MM.1S (cell line): ENCODE data around the gene AP1G2.

ENCODE experiments used
- DNase-seq: peaks from one replicate; pipeline ENCODE4 v3.0.0-alpha.2; 2015
- H2AFZ ChIP-seq: fragments of 300-600 bp; sonication (generic); 2 replicates; pipeline ENCODE4 v1.6.0; 2016; ENCODE audit warnings: antibody characterized with exemption, low read length
- H3F3A ChIP-seq: fragments of 300-600 bp; sonication (generic); 2 replicates; pipeline ENCODE4 v1.6.1; 2016; ENCODE audit warnings: mild to moderate bottlenecking, antibody characterized with exemption, low read length, moderate library complexity, mixed read lengths; ENCODE audit not compliant: insufficient read depth
- H3K27ac ChIP-seq: fragments of 300-600 bp; sonication (generic); 2 replicates; pipeline ENCODE4 v1.5.1; 2016; ENCODE audit warnings: mild to moderate bottlenecking, low read length
- H3K27me3 ChIP-seq: fragments of 300-600 bp; sonication (generic); replicated peaks from 2 replicates; pipeline ENCODE4 v1.6.0; 2016; ENCODE audit warnings: low read length; ENCODE audit not compliant: insufficient read depth
- H3K36me3 ChIP-seq: fragments of 300-600 bp; sonication (generic); replicated peaks from 2 replicates; pipeline ENCODE4 v1.6.1; 2016; ENCODE audit warnings: mild to moderate bottlenecking, low read length, mixed read lengths; ENCODE audit not compliant: insufficient read depth
- H3K4me1 ChIP-seq: fragments of 300-600 bp; sonication (generic); 2 replicates; pipeline ENCODE4 v1.6.1; 2016; ENCODE audit warnings: low read length, mixed read lengths
- H3K4me2 ChIP-seq: fragments of 300-600 bp; sonication (generic); 2 replicates; pipeline ENCODE4 v1.6.0; 2016; ENCODE audit warnings: low read depth, low read length
- H3K4me3 ChIP-seq: fragments of 300-600 bp; sonication (generic); 2 replicates; pipeline ENCODE4 v1.5.1; 2016; ENCODE audit warnings: low read length, mixed read lengths
- H3K79me2 ChIP-seq: fragments of 300-600 bp; sonication (generic); 2 replicates; pipeline ENCODE4 v1.6.1; 2016; ENCODE audit warnings: mixed run types, low read length, mixed read lengths
- H3K9ac ChIP-seq: fragments of 300-600 bp; sonication (generic); 2 replicates; pipeline ENCODE4 v1.6.1; 2016; ENCODE audit warnings: low read length, mixed read lengths
- H3K9me2 ChIP-seq: fragments of 300-600 bp; sonication (generic); replicated peaks from 2 replicates; pipeline ENCODE4 v1.6.1; 2016; ENCODE audit warnings: mild to moderate bottlenecking, low read length, mixed read lengths; ENCODE audit not compliant: insufficient read depth
- H3K9me3 ChIP-seq: fragments of 300-600 bp; sonication (generic); replicated peaks from 2 replicates; pipeline ENCODE4 v1.6.1; 2016; ENCODE audit warnings: mild to moderate bottlenecking, low read length, mixed read lengths; ENCODE audit not compliant: insufficient read depth
- H4K20me1 ChIP-seq: fragments of 300-600 bp; sonication (generic); 2 replicates; pipeline ENCODE4 v1.6.1; 2016; ENCODE audit warnings: mild to moderate bottlenecking, low read length, moderate library complexity, mixed read lengths; ENCODE audit not compliant: insufficient read depth
- CTCF ChIP-seq: fragments of 300-600 bp; sonication (generic); IDR thresholded peaks from 2 replicates; pipeline ENCODE4 v1.5.1; 2016; ENCODE audit warnings: antibody characterized with exemption, low read length, mixed read lengths
- EZH2 ChIP-seq: fragments of 300-600 bp; sonication (generic); optimal IDR thresholded peaks from 2 replicates; pipeline ENCODE3; 2017; ENCODE audit warnings: low read depth, mild to moderate bottlenecking, antibody characterized with exemption, low read length, mixed read lengths
- EZH2phosphoT487 ChIP-seq: fragments of 300-600 bp; sonication (generic); IDR thresholded peaks from 2 replicates; pipeline ENCODE4 v1.6.1; 2018; ENCODE audit warnings: antibody characterized with exemption, low read length

The AP1G2 gene

DNA sequence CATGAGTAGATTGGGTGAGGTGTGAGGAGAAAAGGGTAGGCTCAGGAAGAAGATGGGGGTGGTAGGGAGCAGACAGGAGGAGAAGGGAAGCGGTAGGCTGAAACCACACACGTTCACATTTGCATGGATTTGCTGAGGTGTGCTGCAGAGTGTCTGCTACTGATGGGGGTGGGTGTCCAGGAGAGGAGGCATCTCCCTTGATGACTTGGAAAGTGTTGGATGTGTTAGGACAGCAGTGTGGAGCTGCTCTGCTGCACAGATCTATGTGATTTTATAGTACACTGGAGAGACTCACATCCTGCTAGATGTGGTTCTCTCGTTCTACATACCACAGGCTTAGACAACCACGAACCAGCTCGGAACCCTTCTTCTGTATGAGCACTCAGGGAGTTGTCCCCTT lies 25.3 kb downstream of the AP1G2 start:
- H3K79me2 ChIP-seq, result no peaks in the 10 kb centered on the region
- no peak for DNase-seq
- no peaks in the 10 kb centered on the region for H3K36me3 ChIP-seq
- no peak overlapping the region for H2AFZ ChIP-seq
- no peak overlapping the region for H3K4me3 ChIP-seq
- no peak overlapping the region for H3K4me2 ChIP-seq
- H3K9ac ChIP-seq, result no peak overlapping the region
- H3K27ac ChIP-seq, result no peak overlapping the region
- TF ChIP-seq EZH2 (no peak), EZH2phosphoT487 (no peak), CTCF (no peak)
- H4K20me1 ChIP-seq, result no peaks in the 10 kb centered on the region
- H3K27me3 ChIP-seq, result no peaks in the 10 kb centered on the region
- no peaks in the 10 kb centered on the region for H3K9me2 ChIP-seq
- H3F3A ChIP-seq, result no peaks in the 10 kb centered on the region
- no peaks in the 10 kb centered on the region for H3K9me3 ChIP-seq
- H3K4me1 ChIP-seq, result no peaks in the 10 kb centered on the region

GRCh38 chr14:23540141-23540469 lies 27.5 kb downstream of the AP1G2 start:
- H3K9ac ChIP-seq, result no peak overlapping the region
- no peaks in the 10 kb centered on the region for H3K79me2 ChIP-seq
- no peaks in the 10 kb centered on the region for H3K4me1 ChIP-seq
- no peak overlapping the region for H3K4me3 ChIP-seq
- DNase-seq, result no peak
- H3K4me2 ChIP-seq, result no peak overlapping the region
- no peaks in the 10 kb centered on the region for H3K27me3 ChIP-seq
- no peaks in the 10 kb centered on the region for H3F3A ChIP-seq
- H3K36me3 ChIP-seq, result no peaks in the 10 kb centered on the region
- no peaks in the 10 kb centered on the region for H3K9me3 ChIP-seq
- no peaks in the 10 kb centered on the region for H3K9me2 ChIP-seq
- TF ChIP-seq EZH2, result no peak
- H2AFZ ChIP-seq, result no peak overlapping the region
- no peaks in the 10 kb centered on the region for H4K20me1 ChIP-seq
- H3K27ac ChIP-seq, result no peak overlapping the region

- TF ChIP-seq EZH2phosphoT487 (no peak), CTCF (peak; percentile 55), EZH2 (no peak)
- Histone ChIP-seq H3K27ac (no peak overlapping the region), H2AFZ (no peak overlapping the region), H3K9me2 (no peaks in the 10 kb centered on the region), H3K27me3 (no peaks in the 10 kb centered on the region), H3K9ac (no peak overlapping the region), H3F3A (no peaks in the 10 kb centered on the region), H3K4me2 (no peak overlapping the region), H3K4me3 (no peak overlapping the region), H3K9me3 (no peaks in the 10 kb centered on the region), H3K4me1 (no peaks in the 10 kb centered on the region), H3K36me3 (no peaks in the 10 kb centered on the region), H4K20me1 (no peaks in the 10 kb centered on the region), H3K79me2 (no peaks in the 10 kb centered on the region)
- peak; percentile 15 for DNase-seq
These were observed 28.1 kb downstream of the AP1G2 start for GRCh38 chr14:23539248-23540140.

DNA sequence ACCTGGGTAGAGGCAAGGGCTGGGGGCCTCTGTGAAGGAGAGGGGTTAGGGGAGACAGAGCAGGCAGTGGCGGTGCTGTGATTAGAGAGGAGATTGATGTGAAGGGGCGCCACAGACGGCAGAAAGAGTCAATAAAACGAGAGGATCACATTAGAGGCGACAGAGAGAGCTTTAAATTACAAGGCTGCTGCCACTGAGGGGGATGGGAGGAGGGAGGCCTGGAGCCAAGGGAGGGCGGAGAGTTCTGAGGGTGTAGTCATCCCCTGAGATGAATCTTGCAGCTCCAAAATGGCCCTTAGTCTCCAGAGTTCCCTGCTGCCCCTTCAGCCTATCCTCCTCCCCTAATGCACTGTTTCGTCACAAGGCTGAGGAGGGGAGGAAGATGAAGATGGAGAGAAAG lies 28.8 kb downstream of the AP1G2 start:
- H3K9me3 ChIP-seq, result no peaks in the 10 kb centered on the region
- H3K4me1 ChIP-seq, result no peaks in the 10 kb centered on the region
- no peak overlapping the region for H2AFZ ChIP-seq
- no peak overlapping the region for H3K9ac ChIP-seq
- H3K27ac ChIP-seq, result no peak overlapping the region
- TF ChIP-seq CTCF (no peak), EZH2phosphoT487 (no peak), EZH2 (no peak)
- no peaks in the 10 kb centered on the region for H3K27me3 ChIP-seq
- no peak for DNase-seq
- H4K20me1 ChIP-seq, result no peaks in the 10 kb centered on the region
- H3K36me3 ChIP-seq, result no peaks in the 10 kb centered on the region
- H3K4me3 ChIP-seq, result no peak overlapping the region
- H3K79me2 ChIP-seq, result no peaks in the 10 kb centered on the region
- no peaks in the 10 kb centered on the region for H3K9me2 ChIP-seq
- H3K4me2 ChIP-seq, result no peak overlapping the region
- no peaks in the 10 kb centered on the region for H3F3A ChIP-seq
